ENCODE measurements around the gene PPP1R14B.
"Not testable (repeated sequence)": the region's sequence is repeated elsewhere in the genome, so short reads cannot be mapped to it uniquely, and the experiment has no call there.

PPP1R14B gene

GRCh38 chr11:64260147-64260708 is 13.5 kb upstream of the PPP1R14B start:
- no peak for DNase-seq (ENCODE audit: low spot score)

- no peak for DNase-seq (ENCODE audit: low spot score)
These were observed 12.9 kb upstream of the PPP1R14B start for GRCh38 chr11:64259533-64260067.

- DNase-seq (ENCODE audit: low spot score) = no peak
These were observed 12.3 kb upstream of the PPP1R14B start for GRCh38 chr11:64258946-64259532.

GRCh38 chr11:64258356-64258755 is 11.6 kb upstream of the PPP1R14B start:
- no peak for DNase-seq (ENCODE audit: low spot score)

GRCh38 chr11:64256300-64256699 is 9.6 kb upstream of the PPP1R14B start:
- no peak for DNase-seq (ENCODE audit: low spot score)

GRCh38 chr11:64255135-64256128 is 8.7 kb upstream of the PPP1R14B start:
- no peak for DNase-seq (ENCODE audit: low spot score)

GRCh38 chr11:64254326-64254725 is 7.6 kb upstream of the PPP1R14B start:
- DNase-seq (ENCODE audit: low spot score) = no peak

GRCh38 chr11:64253481-64253880 is 6.7 kb upstream of the PPP1R14B start:
- peak; percentile 32 for DNase-seq (ENCODE audit: low spot score)

GRCh38 chr11:64253043-64253442 is 6.3 kb upstream of the PPP1R14B start:
- DNase-seq (ENCODE audit: low spot score) = no peak

- peak; percentile 75 for DNase-seq (ENCODE audit: low spot score)
These were observed 5.5 kb upstream of the PPP1R14B start for GRCh38 chr11:64252003-64252872.

GRCh38 chr11:64251753-64252002 is 4.9 kb upstream of the PPP1R14B start:
- DNase-seq (ENCODE audit: low spot score) = no peak

- peak; percentile 65 for DNase-seq (ENCODE audit: low spot score)
These were observed 4.4 kb upstream of the PPP1R14B start, which contains the start of gene PLCB3 for GRCh38 chr11:64251016-64251752. TSS of gene PLCB3 (plus strand) at chr11:64251530. CDS start at chr11:64251650, 120 bp downstream.

GRCh38 chr11:64250415-64251015 is 3.8 kb upstream of the PPP1R14B start:
- DNase-seq (ENCODE audit: low spot score) = no peak

GRCh38 chr11:64249563-64250414 is 3.0 kb upstream of the PPP1R14B start:
- DNase-seq (ENCODE audit: low spot score) = no peak

- DNase-seq (ENCODE audit: low spot score) = no peak
These were observed 2.3 kb upstream of the PPP1R14B start for GRCh38 chr11:64249038-64249437.

GRCh38 chr11:64248578-64248977 is 1.8 kb upstream of the PPP1R14B start:
- DNase-seq (ENCODE audit: low spot score) = no peak

GRCh38 chr11:64247729-64248531 is 1.2 kb upstream of the PPP1R14B start:
- no peak for DNase-seq (ENCODE audit: low spot score)

- DNase-seq (ENCODE audit: low spot score) = not testable (repeated sequence)
These were observed 197 bp downstream of the PPP1R14B start for GRCh38 chr11:64246621-64246870.
